Effector memory CD8-positive, alpha-beta T cell (primary cell): ENCODE data around the gene CENPE.
A peak's percentile ranks its signal among the peaks of the same experiment; 100 is the strongest.
"Not testable (repeated sequence)": the region's sequence is repeated elsewhere in the genome, so short reads cannot be mapped to it uniquely, and the experiment has no call there.

Experiments
- ATAC-seq: fragments of 150-1000 bp; cut with Tn5 transposase; replicated peaks from 2 replicates; pipeline ENCODE4 v1.10.0; 2021; ENCODE audit warnings: mild to moderate bottlenecking, moderate library complexity
- DNase-seq, 3 experiments: peaks; one replicate each; pipeline ENCODE4 v3.0.0; 2021
- H3K27ac Mint-ChIP-seq, 2 donors: one replicate each; pipeline ENCODE4 v1.8.0; 2022; ENCODE audit warnings: mild to moderate bottlenecking in 2 of 2, mixed read lengths in 2 of 2, moderate library complexity in 2 of 2
- H3K27me3 Mint-ChIP-seq, 2 donors: one replicate each; pipeline ENCODE4 v1.8.0; 2022; ENCODE audit warnings: mixed read lengths in 2 of 2
- H3K36me3 Mint-ChIP-seq: one replicate; pipeline ENCODE4 v1.8.0; 2022; ENCODE audit warnings: mild to moderate bottlenecking, moderate library complexity, mixed read lengths; ENCODE audit not compliant: insufficient read depth
- H3K4me1 Mint-ChIP-seq, 2 donors: one replicate each; pipeline ENCODE4 v1.8.0; 2022; ENCODE audit warnings: low read depth in 2 of 2, mixed read lengths in 2 of 2
- H3K4me3 Mint-ChIP-seq, 2 donors: one replicate each; pipeline ENCODE4 v1.8.0; 2022; ENCODE audit warnings: mild to moderate bottlenecking in 2 of 2, mixed read lengths in 2 of 2, moderate library complexity in 2 of 2
- H3K9me3 Mint-ChIP-seq, 2 donors: one replicate each; pipeline ENCODE4 v1.8.0; 2022; ENCODE audit warnings: mixed read lengths in 2 of 2

CENPE gene

GRCh38 chr4:103169750-103170149 is 28.4 kb downstream of the CENPE start:
- H3K36me3 Mint-ChIP-seq, H3K4me1 Mint-ChIP-seq, H3K4me3 Mint-ChIP-seq, DNase-seq, H3K27ac Mint-ChIP-seq, H3K27me3 Mint-ChIP-seq, H3K9me3 Mint-ChIP-seq, ATAC-seq: not testable (repeated sequence)

- Mint-ChIP-seq H3K36me3 (peaks cover 2% of the 10 kb centered on the region), H3K4me3 (no peak overlapping the region), H3K4me1 (no peaks in the 10 kb centered on the region), H3K27ac (no peak overlapping the region), H3K27me3 (no peaks in the 10 kb centered on the region), H3K9me3 (peaks cover 0 to 2% of the 10 kb centered on the region in 2 donors)
- ATAC-seq (no peak), DNase-seq (no peak)
Measured at GRCh38 chr4:103168993-103169392, 29.1 kb downstream of the CENPE start.

- no peak for DNase-seq
- peaks cover 2% of the 10 kb centered on the region for H3K36me3 Mint-ChIP-seq
- no peaks in the 10 kb centered on the region for H3K9me3 Mint-ChIP-seq
- no peak overlapping the region for H3K4me3 Mint-ChIP-seq
- no peak overlapping the region for H3K27ac Mint-ChIP-seq
- no peak for ATAC-seq
- H3K4me1 Mint-ChIP-seq = no peaks in the 10 kb centered on the region
- H3K27me3 Mint-ChIP-seq = no peaks in the 10 kb centered on the region
Measured at GRCh38 chr4:103162176-103162575, 36.0 kb downstream of the CENPE start.

DNA sequence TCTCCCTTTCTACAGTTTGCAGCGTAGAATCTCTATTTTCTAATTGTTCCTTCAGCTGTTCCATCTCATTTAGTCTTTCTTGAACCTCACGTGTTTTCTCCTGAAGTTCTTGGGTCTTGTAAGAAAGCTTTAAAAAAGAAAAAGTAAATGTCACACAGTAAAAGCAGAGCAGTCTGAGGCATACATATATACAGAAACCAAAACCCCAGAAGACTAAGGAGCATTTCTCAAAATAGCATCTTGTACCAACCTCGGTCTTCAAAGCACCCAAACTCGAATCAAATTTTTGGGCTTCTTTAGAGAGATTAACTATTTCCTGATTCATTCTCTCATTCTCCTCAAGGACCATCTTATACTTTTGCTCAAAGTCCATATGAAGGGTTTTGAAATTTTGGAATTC is 39.4 kb downstream of the CENPE start:
- Mint-ChIP-seq H3K36me3 (no peaks in the 10 kb centered on the region), H3K4me3 (no peak overlapping the region), H3K27ac (no peak overlapping the region), H3K9me3 (no peaks in the 10 kb centered on the region), H3K27me3 (no peaks in the 10 kb centered on the region), H3K4me1 (no peaks in the 10 kb centered on the region)
- DNase-seq (no peak), ATAC-seq (no peak)

GRCh38 chr4:103156106-103156505 is 42.0 kb downstream of the CENPE start:
- Mint-ChIP-seq H3K27ac (no peak overlapping the region), H3K4me1 (peaks cover 0 to 8% of the 10 kb centered on the region in 2 donors), H3K9me3 (no peaks in the 10 kb centered on the region), H3K27me3 (no peaks in the 10 kb centered on the region), H3K36me3 (no peaks in the 10 kb centered on the region), H3K4me3 (no peak overlapping the region)
- DNase-seq (no peak), ATAC-seq (no peak)

DNA sequence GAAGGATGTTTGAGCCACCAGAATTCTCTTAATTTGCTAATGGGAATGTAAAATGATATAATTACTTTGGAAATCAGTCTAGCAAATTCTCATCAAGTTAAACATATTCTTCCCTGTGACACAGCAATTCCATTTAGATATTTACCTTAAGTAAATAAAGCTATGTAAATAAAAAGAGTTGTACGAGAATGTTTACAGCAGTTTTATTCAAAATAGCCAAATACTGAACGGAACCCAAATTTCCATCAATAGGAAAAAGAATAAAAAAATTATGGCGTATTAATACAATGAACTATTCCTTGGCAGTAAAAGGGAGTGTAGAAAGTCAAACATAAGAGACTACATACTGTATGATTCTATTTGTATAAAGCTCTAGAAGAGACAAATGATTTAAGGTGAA is 45.8 kb downstream of the CENPE start:
- DNase-seq = no peak
- no peaks in the 10 kb centered on the region for H3K36me3 Mint-ChIP-seq
- no peak for ATAC-seq
- H3K27ac Mint-ChIP-seq = no peak overlapping the region
- H3K27me3 Mint-ChIP-seq = no peaks in the 10 kb centered on the region
- H3K9me3 Mint-ChIP-seq = no peaks in the 10 kb centered on the region
- peaks cover 0 to 8% of the 10 kb centered on the region in 2 donors for H3K4me1 Mint-ChIP-seq
- H3K4me3 Mint-ChIP-seq = no peak overlapping the region

GRCh38 chr4:103150677-103151076 is 47.5 kb downstream of the CENPE start:
- DNase-seq = no peak
- peaks cover 0 to 8% of the 10 kb centered on the region in 2 donors for H3K4me1 Mint-ChIP-seq
- ATAC-seq = no peak
- no peaks in the 10 kb centered on the region for H3K9me3 Mint-ChIP-seq
- no peaks in the 10 kb centered on the region for H3K27me3 Mint-ChIP-seq
- no peak overlapping the region for H3K27ac Mint-ChIP-seq
- H3K4me3 Mint-ChIP-seq = no peak overlapping the region
- no peaks in the 10 kb centered on the region for H3K36me3 Mint-ChIP-seq

GRCh38 chr4:103144926-103145325 is 53.2 kb downstream of the CENPE start:
- no peak overlapping the region for H3K27ac Mint-ChIP-seq
- H3K4me1 Mint-ChIP-seq = no peaks in the 10 kb centered on the region
- H3K36me3 Mint-ChIP-seq = no peaks in the 10 kb centered on the region
- no peak for DNase-seq
- ATAC-seq = no peak
- H3K9me3 Mint-ChIP-seq = no peaks in the 10 kb centered on the region
- H3K4me3 Mint-ChIP-seq = no peak overlapping the region
- H3K27me3 Mint-ChIP-seq = no peaks in the 10 kb centered on the region

DNA sequence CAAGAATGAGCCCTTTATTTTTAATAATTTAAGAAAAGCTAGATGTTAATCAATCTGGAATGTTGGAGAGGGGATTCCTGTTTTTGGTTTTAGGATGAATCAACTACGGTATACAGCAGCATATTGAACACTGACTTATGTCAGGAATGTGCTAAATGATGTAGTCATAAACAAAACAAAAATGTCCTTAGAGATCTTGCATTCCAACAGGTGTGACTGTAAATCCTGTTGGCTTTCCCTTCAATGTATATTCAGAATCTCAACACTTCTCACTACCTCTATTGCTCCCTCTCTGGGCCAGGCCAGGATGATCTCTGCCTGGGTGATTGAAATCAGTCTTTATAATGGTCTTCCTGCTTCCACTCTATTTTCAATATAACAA is 60.7 kb downstream of the CENPE start:
- no peak for ATAC-seq
- DNase-seq = no peak
- Mint-ChIP-seq H3K9me3 (no peaks in the 10 kb centered on the region), H3K4me1 (peaks cover 0 to 5% of the 10 kb centered on the region in 2 donors), H3K36me3 (peaks cover 4% of the 10 kb centered on the region), H3K27me3 (no peaks in the 10 kb centered on the region), H3K4me3 (no peak overlapping the region), H3K27ac (no peak overlapping the region)

DNA sequence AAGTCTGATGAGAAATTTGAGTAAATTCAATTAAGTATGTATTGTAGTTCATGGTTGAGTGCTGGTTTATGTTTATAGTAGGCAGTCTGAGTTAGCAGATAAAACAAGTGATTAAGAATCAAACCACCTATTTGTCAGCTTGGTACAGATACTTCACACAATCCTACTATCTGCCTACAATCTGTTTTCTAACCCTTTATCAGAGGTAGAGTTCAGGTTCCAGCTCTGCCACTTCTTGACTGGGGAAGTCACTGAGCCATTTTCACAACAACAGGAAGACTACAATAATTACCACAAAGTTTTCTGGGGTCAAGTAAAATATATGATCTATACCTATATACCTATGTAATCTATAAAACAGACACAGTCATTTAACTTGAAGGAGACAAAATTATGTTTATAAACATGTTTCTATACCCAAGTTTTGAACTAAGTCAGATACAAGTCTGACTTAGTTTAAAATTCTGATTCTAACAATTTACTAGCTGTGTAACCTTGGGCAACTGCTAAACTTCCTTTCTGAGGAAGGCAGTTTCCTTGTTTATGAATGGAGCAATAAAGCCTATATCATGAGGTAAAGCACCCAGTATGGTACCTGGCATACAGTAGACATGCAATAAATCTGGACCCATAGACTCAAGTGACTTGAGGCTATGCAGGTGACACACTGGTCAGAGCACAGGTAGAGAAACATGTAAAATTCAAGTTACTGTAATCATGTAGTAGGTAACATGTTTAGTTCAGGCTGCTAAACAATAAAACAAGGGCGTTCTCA is 61.3 kb downstream of the CENPE start:
- ATAC-seq = no peak
- DNase-seq = no peak
- H3K4me1 Mint-ChIP-seq = peaks cover 0 to 5% of the 10 kb centered on the region in 2 donors
- H3K36me3 Mint-ChIP-seq = peaks cover 4% of the 10 kb centered on the region
- no peaks in the 10 kb centered on the region for H3K9me3 Mint-ChIP-seq
- H3K27ac Mint-ChIP-seq = peak overlapping the region; percentile 27 to 57
- H3K27me3 Mint-ChIP-seq = no peaks in the 10 kb centered on the region
- no peak overlapping the region for H3K4me3 Mint-ChIP-seq

DNA sequence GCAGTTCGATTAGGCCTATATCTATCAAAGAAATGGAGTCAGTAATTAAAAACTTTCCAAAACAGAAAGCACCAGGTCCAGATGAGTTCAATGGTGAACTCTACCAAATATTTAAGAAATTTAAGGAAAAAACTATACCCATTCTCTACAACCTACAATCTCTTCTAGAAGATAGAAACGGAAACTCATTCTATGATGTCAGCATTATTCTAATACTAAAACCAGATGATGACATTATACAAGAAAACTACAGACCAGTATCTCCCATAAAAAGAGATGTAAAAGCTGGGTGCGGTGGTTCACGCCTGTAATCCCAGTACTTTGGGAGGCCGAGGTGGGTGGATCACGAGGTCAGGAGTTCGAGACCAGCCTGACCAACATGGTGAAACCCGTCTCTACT is 69.0 kb downstream of the CENPE start:
- DNase-seq (no peak), ATAC-seq (no peak)
- peaks cover 3 to 14% of the 10 kb centered on the region in 2 donors for H3K9me3 Mint-ChIP-seq
- no peak overlapping the region for H3K27ac Mint-ChIP-seq
- peaks cover 4% of the 10 kb centered on the region for H3K36me3 Mint-ChIP-seq
- H3K4me1 Mint-ChIP-seq = no peaks in the 10 kb centered on the region
- H3K27me3 Mint-ChIP-seq = no peaks in the 10 kb centered on the region
- no peak overlapping the region for H3K4me3 Mint-ChIP-seq

GRCh38 chr4:103126126-103126525 is 72.0 kb downstream of the CENPE start:
- Mint-ChIP-seq H3K4me1 (no peaks in the 10 kb centered on the region), H3K27me3 (no peaks in the 10 kb centered on the region), H3K27ac (no peak overlapping the region), H3K36me3 (no peaks in the 10 kb centered on the region), H3K4me3 (no peak overlapping the region), H3K9me3 (peaks cover 3 to 14% of the 10 kb centered on the region in 2 donors)
- ATAC-seq (no peak), DNase-seq (no peak)

DNA sequence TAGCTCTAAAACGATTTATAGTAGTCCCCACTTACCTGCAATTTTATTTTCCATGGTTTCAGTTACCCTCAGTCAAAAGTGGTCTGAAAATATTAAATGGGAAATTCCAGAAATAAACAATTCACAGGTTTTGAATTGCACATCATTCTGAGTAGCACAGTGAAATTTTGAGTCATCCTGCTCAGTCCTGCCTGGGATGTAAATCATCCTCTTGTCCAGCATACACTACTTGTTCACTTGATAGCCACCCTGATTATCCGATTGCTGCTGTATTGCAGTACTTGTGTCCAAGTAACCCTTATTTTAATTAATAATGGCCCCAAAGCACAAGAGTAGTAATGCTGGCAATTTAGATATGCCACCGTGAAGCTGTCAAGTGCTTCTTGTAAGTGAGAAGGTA is 75.0 kb downstream of the CENPE start:
- peaks cover 2 to 6% of the 10 kb centered on the region in 2 donors for H3K9me3 Mint-ChIP-seq
- ATAC-seq (no peak), DNase-seq (no peak)
- H3K4me1 Mint-ChIP-seq = no peaks in the 10 kb centered on the region
- H3K4me3 Mint-ChIP-seq = no peak overlapping the region
- H3K36me3 Mint-ChIP-seq = peaks cover 2% of the 10 kb centered on the region
- H3K27me3 Mint-ChIP-seq = no peaks in the 10 kb centered on the region
- H3K27ac Mint-ChIP-seq = no peak overlapping the region

- Mint-ChIP-seq H3K4me3 (no peak overlapping the region), H3K27ac (no peak overlapping the region), H3K9me3 (no peaks in the 10 kb centered on the region), H3K27me3 (no peaks in the 10 kb centered on the region), H3K4me1 (no peaks in the 10 kb centered on the region), H3K36me3 (peaks cover 2% of the 10 kb centered on the region)
- DNase-seq (no peak), ATAC-seq (no peak)
Measured at GRCh38 chr4:103118166-103118565, 80.0 kb downstream of the CENPE start.
